ENCODE measurements around the gene FAM186B. TPM values are rescaled to one million over a fixed set of nuclear protein-coding genes. Genes with fewer than 3 reads are reported as not detected.
A peak's percentile ranks its signal among the peaks of the same experiment; 100 is the strongest.
"Not testable (repeated sequence)": the region's sequence is repeated elsewhere in the genome, so short reads cannot be mapped to it uniquely, and the experiment has no call there.

Gene FAM186B
- total RNA-seq, 1 experiment from 2014 or later, result not detected

- in situ Hi-C loops (cut with HindIII; ENCODE audit: low pct_unique_long_range_greater_than_20kb, low sequenced_read_pairs), result no loop called here
- no peak for DNase-seq (ENCODE audit: low read depth)
Measured at GRCh38 chr12:49618576-49618975, 13.1 kb upstream of the FAM186B start.

DNA sequence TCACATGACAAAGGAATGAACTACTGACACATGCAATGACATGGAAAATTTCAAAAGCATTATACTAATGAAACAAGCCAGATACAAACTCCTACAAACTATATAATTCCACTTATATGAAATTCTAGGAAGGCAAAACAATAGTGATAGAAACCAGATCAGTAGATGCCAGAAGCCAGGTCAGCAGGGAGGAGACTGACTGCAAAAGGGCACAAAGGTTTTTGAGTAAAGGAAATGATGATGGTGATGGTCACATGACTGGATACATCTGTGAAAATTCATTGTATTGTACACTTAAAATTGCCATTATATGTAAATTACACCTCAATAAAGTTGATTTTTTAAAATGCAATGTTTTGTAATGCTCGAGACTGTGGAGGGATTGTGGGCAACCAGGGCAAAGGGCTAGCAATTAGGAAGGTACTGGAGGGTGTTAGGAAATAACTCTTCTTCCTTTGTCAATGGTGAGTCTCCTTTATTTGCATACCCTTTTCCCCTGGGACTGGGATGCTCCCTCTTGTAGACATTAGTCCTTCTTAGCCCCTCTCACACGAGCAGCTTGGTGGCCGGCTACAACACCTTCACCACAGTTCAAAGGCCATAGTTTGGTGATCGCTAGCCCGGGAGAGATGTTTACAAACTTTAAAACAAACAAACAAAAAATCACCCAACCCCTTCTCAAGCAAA is 11.2 kb upstream of the FAM186B start:
- in situ Hi-C loops (cut with HindIII; ENCODE audit: low pct_unique_long_range_greater_than_20kb, low sequenced_read_pairs), result no loop called here
- DNase-seq (ENCODE audit: low read depth), result no peak

GRCh38 chr12:49615725-49616124 is 10.3 kb upstream of the FAM186B start:
- peak; percentile 25 for DNase-seq (ENCODE audit: low read depth)
- in situ Hi-C loops (cut with HindIII; ENCODE audit: low pct_unique_long_range_greater_than_20kb, low sequenced_read_pairs), result no loop called here

DNA sequence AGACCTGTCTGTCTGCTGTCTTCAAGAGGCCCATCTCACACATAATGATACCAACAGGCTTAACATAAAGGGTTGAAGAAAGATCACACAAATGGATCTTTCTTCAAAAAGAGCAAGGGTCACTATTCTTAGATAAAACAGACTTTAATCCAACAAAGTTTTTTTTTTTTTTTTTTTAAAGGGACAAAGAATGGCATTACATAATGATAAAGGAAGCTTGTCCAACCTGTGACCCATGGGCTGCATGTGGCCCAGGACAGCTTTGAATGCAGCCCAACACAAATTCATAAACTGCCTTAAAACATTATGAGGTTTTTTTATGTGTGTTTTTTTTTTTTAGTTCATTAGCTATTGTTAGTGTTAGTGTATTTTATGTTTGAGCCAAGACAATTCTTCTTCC is 6.8 kb upstream of the FAM186B start:
- in situ Hi-C loops (cut with HindIII; ENCODE audit: low pct_unique_long_range_greater_than_20kb, low sequenced_read_pairs), result no loop called here
- DNase-seq (ENCODE audit: low read depth), result no peak

GRCh38 chr12:49610785-49611184 is 5.3 kb upstream of the FAM186B start:
- DNase-seq (ENCODE audit: low read depth); in situ Hi-C loops (cut with HindIII; ENCODE audit: low pct_unique_long_range_greater_than_20kb, low sequenced_read_pairs): not testable (repeated sequence)

GRCh38 chr12:49609875-49610154 is 4.4 kb upstream of the FAM186B start:
- in situ Hi-C loops (cut with HindIII; ENCODE audit: low pct_unique_long_range_greater_than_20kb, low sequenced_read_pairs), result no loop called here
- no peak for DNase-seq (ENCODE audit: low read depth)

- in situ Hi-C loops (cut with HindIII; ENCODE audit: low pct_unique_long_range_greater_than_20kb, low sequenced_read_pairs), result no loop called here
- no peak for DNase-seq (ENCODE audit: low read depth)
Measured at GRCh38 chr12:49609059-49609874, 3.8 kb upstream of the FAM186B start.

GRCh38 chr12:49604856-49605255 is 583 bp downstream of the FAM186B start:
- in situ Hi-C loops (cut with HindIII; ENCODE audit: low pct_unique_long_range_greater_than_20kb, low sequenced_read_pairs), result no loop called here
- DNase-seq (ENCODE audit: low read depth), result no peak

DNA sequence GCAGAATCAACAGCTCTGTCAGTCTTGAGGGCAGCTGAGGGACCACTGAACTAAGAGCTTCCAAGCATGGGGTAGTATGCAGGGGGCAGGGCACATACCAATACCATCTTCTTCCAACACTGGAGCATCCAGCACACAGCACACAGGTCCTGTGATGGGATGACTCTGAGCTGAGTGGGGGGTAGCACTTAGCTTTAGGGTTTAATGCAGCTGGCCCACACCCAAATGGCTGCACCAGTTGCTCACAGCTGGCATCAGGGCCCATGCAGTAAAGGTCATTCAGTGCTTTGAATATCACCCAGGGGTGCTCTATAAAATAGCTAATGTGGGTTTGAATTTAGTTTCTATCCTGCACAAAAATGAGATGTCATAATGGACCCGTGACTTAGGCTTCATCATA is 1.7 kb downstream of the FAM186B start:
- DNase-seq (ENCODE audit: low read depth), result no peak
- in situ Hi-C loops (cut with HindIII; ENCODE audit: low pct_unique_long_range_greater_than_20kb, low sequenced_read_pairs), result no loop called here

- in situ Hi-C loops (cut with HindIII; ENCODE audit: low pct_unique_long_range_greater_than_20kb, low sequenced_read_pairs), result no loop called here
- no peak for DNase-seq (ENCODE audit: low read depth)
Measured at GRCh38 chr12:49599961-49600360, 5.5 kb downstream of the FAM186B start.

- in situ Hi-C loops (cut with HindIII; ENCODE audit: low pct_unique_long_range_greater_than_20kb, low sequenced_read_pairs), result no loop called here
- DNase-seq (ENCODE audit: low read depth), result no peak
Measured at GRCh38 chr12:49598527-49598926, 6.9 kb downstream of the FAM186B start.

- DNase-seq (ENCODE audit: low read depth), result no peak
Measured at GRCh38 chr12:49588721-49589516, 16.5 kb downstream of the FAM186B start.

DNA sequence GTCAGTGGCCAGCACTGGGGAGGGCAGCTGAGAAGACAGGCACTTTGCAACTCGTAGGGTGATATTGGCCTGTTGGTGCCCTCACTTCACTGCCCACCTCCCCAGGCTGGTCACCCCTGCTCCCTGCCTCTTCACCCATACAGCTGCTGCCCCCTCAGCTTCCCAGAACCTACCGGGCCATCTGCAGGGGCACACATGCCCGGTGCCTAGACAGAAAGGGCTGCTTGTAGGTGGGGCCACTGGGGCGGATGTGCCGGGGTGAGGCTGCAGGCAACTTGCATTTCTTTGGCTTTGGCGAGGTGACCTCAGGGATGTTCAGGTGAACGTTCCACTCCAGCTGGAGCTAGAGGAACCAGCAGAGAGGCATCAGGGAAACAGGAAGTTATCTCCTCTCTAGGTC is 17.2 kb downstream of the FAM186B start:
- DNase-seq (ENCODE audit: low read depth), result no peak
- in situ Hi-C loops (cut with HindIII; ENCODE audit: low pct_unique_long_range_greater_than_20kb, low sequenced_read_pairs), result no loop called here

More at GRCh38 chr12:49588721-49589516, 16.5 kb downstream of the FAM186B start:
- in situ Hi-C loops (cut with HindIII; ENCODE audit: low pct_unique_long_range_greater_than_20kb, low sequenced_read_pairs), result no loop called here

GRCh38 chr12:49587174-49587908 is 18.1 kb downstream of the FAM186B start:
- in situ Hi-C loops (cut with HindIII; ENCODE audit: low pct_unique_long_range_greater_than_20kb, low sequenced_read_pairs), result no loop called here
- no peak for DNase-seq (ENCODE audit: low read depth)

DNA sequence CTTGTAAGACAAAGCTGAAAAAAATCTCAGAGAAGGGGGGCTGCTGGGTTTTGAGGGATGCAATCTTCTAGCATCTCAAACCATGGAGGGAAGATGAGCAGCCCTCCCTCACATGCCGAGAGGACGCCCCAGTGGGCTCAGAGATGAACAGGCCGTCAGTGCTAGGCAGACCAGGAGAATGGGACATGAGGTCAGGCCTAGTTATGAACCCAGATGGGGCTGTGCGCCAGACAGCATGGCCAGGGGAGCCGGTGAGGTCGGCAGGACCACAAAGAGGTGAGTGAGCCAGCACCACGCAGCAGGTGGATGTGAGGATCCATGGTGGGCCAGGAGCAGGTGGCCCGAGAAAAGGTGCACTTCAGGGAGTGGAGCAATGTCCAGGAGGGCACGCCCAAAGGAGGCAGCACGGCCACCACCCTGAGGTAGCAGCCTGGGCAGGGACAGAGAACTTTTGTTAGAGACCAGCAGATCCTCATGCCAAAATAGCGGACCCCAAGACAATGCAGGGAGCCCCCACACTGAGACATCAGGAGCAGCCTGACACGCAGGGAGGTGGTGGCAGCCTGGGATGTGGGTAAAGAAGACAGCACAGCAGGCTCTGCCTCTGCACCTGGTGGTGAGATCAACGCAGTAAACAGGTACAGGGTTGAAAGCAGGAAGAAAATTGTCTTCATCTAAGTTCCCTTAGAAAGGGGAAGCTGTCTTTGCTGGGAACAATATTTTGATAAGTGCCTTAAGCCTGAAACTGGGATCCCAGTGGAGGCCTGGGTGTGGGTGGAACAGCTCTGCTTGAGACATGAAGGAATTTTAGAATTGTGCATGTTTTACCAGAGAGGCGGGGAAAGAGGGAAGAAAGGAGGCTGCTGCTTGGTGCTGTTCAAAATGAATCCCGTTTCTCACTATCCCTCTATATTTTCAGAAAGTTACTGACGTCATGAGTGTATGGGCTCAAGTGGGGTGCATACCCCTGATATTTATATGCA is 19.7 kb downstream of the FAM186B start:
- DNase-seq (ENCODE audit: low read depth), result no peak
- in situ Hi-C loops (cut with HindIII; ENCODE audit: low pct_unique_long_range_greater_than_20kb, low sequenced_read_pairs), result no loop called here

- in situ Hi-C loops (cut with HindIII; ENCODE audit: low pct_unique_long_range_greater_than_20kb, low sequenced_read_pairs), result no loop called here
- DNase-seq (ENCODE audit: low read depth), result no peak
Measured at GRCh38 chr12:49584591-49584990, 20.8 kb downstream of the FAM186B start.

DNA sequence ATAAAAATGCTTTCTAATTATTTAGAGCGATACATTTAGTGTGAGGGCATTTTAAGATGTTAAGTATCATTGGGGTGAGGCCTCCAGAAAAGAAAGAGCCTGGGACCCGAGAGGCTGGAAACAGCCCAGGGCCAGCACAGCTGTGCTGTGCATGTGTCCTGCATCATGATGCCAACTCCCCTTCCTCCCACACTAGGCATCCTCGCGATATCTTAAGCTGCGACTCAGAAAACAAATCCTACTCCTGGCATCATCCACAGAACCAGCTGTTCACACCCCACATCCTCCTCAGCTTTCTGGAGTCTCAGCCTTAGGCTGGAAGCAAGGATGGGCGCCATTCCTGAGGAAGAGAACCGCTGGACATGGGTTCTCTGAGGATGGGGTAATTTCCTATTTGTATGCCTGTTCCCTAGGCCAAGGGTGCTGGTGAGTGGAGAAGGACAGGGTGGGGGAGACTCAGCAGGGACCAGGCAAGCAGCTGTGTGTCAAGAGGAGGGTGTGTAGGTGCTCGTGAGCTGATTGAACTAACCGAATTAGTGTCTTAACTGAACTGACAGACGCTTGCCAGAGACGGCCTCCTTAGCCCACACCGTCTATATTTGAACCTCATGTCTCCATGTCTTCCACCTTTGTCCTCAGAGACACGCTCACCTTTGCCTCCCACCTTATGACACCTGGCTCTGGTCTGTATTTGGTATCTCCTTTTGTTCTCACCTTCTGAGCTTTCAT is 21.9 kb downstream of the FAM186B start:
- in situ Hi-C loops (cut with HindIII; ENCODE audit: low pct_unique_long_range_greater_than_20kb, low sequenced_read_pairs), result no loop called here
- DNase-seq (ENCODE audit: low read depth), result no peak
